Mesenteric fat pad (tissue), 1 donor: ENCODE results near the gene LY6G6F. TPM values are rescaled to one million over a fixed set of nuclear protein-coding genes. Genes with fewer than 3 reads are reported as not detected.

Experiments
- DNase-seq: peaks from one replicate; pipeline ENCODE4 v3.0.0-alpha.2; 2020; ENCODE audit warnings: low spot score
- microRNA-seq: library from miRNA; unstranded; fragments of <30 nt; microRNA quantifications from one replicate; pipeline ENCODE4 v1.2.0, GENCODE V29; 2020; ENCODE audit warnings: borderline number of aligned reads
- total RNA-seq: library from RNA; stranded (reverse); fragmentation: NEBNext Ultra II Directional; extraction: Animal tissue kit (Norgen Biotek cat#: 25700); gene quantifications from one replicate; pipeline ENCODE4 v1.2.1, GENCODE V29; 2021
- donor health status: DM: yes; HTN: yes; CAD: no.

Gene LY6G6F
- total RNA-seq, 1 donor from 2014 or later, result not detected

DNA sequence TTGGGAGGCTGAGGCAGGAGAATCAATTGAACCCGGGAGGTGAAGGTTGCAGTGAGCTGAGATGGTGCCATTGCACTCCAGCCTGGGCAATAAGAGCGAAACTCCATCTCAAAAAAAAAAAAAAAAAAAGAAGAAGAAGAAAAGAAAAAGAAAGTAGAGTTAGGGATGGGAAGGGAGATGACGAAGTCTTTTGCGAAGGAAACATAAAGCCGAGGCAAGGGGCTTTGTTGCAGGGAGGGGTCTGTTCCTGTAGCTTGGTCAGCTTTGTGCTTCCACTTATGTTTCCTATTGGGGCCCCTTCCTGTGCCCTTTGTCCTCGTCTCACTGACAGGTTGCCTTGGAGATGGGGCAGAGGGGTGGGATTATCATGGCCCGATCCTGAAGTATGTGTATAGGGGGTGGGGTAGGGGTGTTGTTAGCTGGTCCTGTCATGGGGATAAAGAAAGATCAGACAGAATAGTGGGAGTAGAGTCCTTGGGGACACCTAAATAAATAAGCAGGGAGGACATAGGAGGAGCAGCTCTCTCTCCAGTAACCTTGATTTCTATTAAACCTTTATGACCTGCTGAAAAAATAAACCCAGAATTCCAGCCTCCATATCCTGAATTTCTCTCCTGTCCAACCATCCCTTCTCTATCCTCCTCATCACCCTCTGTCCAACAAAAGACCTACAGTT lies 30.8 kb downstream of the LY6G6F start:
- DNase-seq, result no peak

DNA sequence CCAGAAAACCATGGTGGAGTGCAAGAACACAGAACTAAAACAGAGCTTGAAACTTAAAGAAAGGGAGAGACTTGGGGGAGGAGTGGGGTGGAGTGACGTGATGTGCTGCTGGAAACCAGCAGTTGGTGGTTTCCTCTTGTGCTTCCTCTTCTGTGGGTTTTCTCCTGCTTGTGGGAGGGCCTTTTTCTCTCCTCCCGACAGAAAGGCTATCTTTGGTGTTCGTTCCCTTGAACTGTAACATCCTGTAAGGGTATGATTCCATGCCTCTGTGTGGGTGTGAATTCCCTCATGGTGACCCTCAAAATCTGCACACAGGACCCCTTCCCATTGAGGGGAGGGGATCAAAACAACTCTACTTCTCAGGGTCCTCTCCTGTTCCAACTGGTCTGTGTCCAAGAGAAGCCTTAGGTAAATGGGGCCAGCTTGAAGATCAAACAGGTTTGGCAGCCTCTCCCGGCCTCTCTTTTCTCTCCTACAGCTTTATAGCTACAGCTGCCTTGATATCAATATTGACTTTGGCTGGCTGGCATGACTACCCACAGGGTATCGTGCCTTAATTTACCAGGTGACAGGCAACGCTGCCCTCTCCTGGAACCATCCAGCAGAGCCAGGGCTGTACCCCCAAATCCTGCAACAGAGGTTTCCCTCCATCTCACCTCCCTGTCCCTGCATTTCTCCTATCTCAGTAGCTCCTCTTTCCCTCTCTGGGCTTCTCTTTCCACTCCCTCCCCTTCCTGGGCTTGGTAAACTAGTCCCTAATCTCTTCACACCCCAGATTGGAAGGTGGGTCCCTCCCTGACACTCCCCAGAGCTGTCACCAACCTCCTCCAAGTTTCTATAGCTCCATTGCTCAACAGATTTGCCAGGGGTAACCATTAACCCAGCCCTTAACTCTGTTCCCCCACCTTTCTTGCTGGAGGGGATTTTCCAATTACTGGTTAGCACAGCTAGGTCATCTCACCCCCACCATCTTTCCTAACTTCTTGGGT lies 31.6 kb downstream of the LY6G6F start:
- no peak for DNase-seq

DNA sequence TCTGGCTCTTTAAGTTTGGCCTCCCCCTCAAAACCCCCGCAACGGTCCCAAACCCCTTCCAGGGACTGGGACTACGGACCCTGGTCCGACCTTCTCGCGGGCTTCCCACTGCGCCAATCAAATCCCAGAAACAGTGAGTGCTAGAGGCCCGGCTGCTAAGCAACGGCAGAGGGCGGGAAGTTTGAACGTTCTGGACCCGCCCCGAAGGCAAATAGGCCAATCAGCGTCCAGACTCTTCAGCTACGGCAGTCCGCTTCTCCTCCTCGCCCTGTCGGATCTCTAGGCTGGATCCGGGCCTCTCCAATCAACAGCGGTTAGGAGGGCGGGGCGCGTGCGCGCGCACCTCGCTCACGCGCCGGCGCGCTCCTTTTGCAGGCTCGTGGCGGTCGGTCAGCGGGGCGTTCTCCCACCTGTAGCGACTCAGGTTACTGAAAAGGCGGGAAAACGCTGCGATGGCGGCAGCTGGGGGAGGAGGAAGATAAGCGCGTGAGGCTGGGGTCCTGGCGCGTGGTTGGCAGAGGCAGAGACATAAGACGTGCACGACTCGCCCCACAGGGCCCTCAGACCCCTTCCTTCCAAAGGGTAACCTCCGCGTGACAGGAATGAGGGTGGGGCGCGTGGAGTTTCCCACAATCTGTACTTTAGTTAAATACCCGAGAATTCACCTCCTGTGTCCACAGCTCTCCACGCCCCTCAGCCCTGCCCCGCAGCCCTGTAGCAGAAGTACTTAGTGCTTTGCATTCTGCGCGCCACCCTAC lies 33.2 kb downstream of the LY6G6F start, which contains the start of gene MSH5:
MSH5 (plus strand) TSS at position 367 of the 758 bp plus-strand sequence. CDS start 462 bp downstream, outside the sequence.
- peak; percentile 98 for DNase-seq

GRCh38 chr6:31740397-31741223 lies 33.9 kb downstream of the LY6G6F start:
- no peak for DNase-seq

GRCh38 chr6:31741815-31742214 lies 35.1 kb downstream of the LY6G6F start:
- DNase-seq, result no peak

GRCh38 chr6:31742894-31743293 lies 36.2 kb downstream of the LY6G6F start:
- no peak for DNase-seq

DNA sequence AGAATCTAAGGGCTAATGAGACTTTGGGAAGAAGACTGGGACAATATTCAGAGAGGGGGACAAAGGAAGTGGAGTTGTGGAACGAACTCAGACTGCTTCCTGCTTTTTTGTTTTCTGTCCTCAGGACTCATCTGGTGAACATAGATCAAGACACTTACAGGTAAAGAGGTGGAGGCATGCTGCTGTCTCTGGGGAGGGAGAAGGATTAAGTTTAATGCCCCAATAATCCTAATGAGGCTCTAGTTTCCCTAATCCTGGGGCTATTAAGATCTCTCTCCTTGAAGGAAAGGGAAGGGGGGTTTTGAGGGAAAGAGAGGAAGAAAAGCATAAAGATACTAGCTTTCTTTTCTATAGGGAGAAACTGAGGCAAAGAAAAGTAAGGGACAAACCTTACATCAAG lies 37.8 kb downstream of the LY6G6F start:
- DNase-seq, result no peak

DNA sequence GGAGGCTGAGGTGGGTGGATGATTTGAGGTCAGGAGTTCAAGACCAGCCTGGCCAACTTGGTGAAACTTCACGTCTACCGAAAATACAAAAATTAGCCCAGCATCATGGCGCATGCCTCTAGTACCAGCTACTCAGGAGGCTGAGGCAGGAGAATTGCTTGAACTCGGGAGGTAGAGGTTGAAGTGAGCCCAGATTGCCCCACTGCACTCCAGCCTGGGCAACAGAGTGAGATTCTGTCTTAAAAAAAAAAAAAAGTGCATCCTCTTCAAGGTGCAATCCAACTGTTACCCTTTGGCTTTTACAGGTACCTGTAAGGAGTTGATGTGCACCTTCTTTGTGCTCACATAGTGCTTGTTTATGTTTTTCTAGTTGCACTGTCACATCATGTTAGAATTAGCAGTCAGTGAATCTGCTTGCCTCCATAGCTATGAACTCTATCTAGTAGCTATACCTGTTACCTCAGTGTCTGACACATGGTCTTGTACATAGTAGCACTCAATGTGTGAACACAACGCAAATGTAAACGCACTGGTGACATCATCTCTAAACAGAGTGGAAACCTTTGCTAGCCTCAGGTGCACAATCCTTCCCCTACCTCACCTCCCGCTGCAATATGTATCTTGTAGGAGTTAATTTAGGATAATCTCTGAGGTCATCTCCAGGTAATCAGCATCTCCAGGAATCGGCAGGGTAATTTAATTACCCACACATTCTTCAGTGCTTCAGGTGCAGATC lies 42.8 kb downstream of the LY6G6F start:
- no peak for DNase-seq

DNA sequence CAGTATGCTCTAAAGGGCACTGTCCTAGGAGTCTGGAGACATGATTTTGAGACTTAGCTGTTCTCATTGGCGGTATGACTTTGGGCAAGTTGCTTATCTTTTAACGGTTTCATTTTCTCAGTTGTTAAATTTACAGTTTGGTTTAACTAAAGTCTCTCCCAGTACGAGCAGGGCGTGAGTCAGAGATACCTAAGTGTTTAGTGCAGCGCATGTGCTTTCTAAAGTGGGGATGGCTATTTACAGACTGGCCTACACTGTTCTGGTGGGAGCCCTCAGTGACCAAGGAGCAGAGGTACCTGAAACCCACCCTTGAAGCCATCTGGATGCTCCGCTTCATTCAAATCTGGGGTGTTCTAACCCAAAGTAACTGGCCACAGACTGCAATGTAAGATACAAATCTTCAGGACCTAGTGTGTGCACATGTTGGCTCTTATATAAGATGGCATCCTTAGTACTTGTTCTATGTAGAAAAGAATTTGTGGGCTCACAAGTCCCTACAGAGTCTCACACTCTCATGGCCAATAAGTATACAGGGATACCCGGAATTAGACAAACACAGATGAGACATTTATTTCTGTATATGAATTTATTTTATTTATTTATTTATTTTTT lies 43.9 kb downstream of the LY6G6F start:
- DNase-seq, result no peak

DNA sequence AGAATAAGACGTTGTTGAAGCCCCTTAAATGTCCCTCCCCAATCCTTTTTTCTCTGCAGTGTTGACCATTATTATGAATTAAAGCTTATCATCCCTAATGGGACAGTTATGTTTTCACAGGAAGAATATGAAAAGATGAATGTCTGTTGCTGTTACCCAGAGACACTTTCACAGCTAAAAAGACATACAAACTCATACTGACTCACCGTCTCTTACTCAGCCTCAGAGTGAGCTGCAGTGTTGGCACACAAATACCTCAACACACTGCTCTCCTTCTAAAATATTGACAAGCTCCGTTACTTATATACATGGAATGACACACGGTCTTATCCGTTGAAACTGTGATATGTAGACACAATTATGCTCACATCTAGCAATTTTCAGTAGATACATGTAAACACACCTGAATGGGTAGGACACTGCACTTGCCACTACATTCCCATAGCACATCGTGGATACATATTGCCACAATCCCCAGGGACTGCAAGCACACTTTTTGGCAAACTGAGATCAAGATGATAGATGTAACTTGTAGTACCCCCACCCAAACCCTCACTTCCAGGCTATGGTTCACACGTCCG lies 46.2 kb downstream of the LY6G6F start:
- no peak for DNase-seq

DNA sequence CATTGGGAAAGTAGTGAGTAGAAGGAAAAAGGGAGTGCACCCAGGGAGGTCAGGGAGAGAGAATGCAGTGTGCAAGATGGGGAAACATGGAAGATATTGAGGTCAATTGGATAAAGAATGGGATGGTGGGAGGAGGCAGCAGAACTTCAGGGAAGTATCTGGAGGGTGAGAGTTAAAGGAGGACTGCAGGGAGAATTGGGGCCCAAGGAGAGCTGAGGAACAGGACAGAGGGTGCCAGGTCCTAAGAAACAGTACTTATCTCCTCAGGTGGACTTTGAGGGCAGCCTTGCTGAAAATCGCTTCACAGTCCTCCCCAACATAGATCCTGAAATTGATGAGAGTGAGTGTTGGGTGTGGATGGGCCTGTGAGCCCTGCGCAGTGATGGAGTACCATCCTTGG lies 51.6 kb downstream of the LY6G6F start:
- no peak for DNase-seq

Small RNA genes within 50 kb of the gene (microRNA-seq; reads per million reads assigned to microRNA genes)
- gene MIR4646, result not detected

Other genes starting within 250 kb of the LY6G6F start
- gene MICB, start 208.7 kb upstream of the LY6G6F start, total RNA-seq, result 4.5 TPM
- gene MCCD1, start 177.9 kb upstream of the LY6G6F start, total RNA-seq, result not detected
- 268 TPM for gene DDX39B, start 164.9 kb upstream of the LY6G6F start, total RNA-seq
- 1.1 TPM for gene ATP6V1G2, start 160.3 kb upstream of the LY6G6F start, total RNA-seq
- gene NFKBIL1, start 159.3 kb upstream of the LY6G6F start, total RNA-seq, result 11.4 TPM
- not detected for gene LTA, start 134.6 kb upstream of the LY6G6F start, total RNA-seq
- gene TNF, start 131.3 kb upstream of the LY6G6F start, total RNA-seq, result 1.2 TPM
- 1.4 TPM for gene LTB, start 124.4 kb upstream of the LY6G6F start, total RNA-seq
- gene LST1, start 120.6 kb upstream of the LY6G6F start, total RNA-seq, result 23.8 TPM
- gene NCR3, start 113.9 kb upstream of the LY6G6F start, total RNA-seq, result not detected
- 60.1 TPM for gene AIF1, start 91.6 kb upstream of the LY6G6F start, total RNA-seq
- gene PRRC2A, start 86.2 kb upstream of the LY6G6F start, total RNA-seq, result 162 TPM
- gene BAG6, start 54.2 kb upstream of the LY6G6F start, total RNA-seq, result 229 TPM
- 3.3 TPM for gene APOM, start 51.0 kb upstream of the LY6G6F start, total RNA-seq
- 21.6 TPM for gene C6orf47, start 46.1 kb upstream of the LY6G6F start, total RNA-seq
- 10.5 TPM for gene GPANK1, start 41.9 kb upstream of the LY6G6F start, total RNA-seq
- 125 TPM for gene CSNK2B, start 40.8 kb upstream of the LY6G6F start, total RNA-seq
- gene LY6G5B, start 36.9 kb upstream of the LY6G6F start, total RNA-seq, result 15.5 TPM
- gene LY6G5C, start 25.8 kb upstream of the LY6G6F start, total RNA-seq, result 1.9 TPM
- gene ABHD16A, start 3.5 kb upstream of the LY6G6F start, total RNA-seq, result 38.8 TPM
- gene LY6G6D, start 8.5 kb downstream of the LY6G6F start, total RNA-seq, result not detected
- not detected for gene LY6G6C, start 14.9 kb downstream of the LY6G6F start, total RNA-seq
- not detected for gene MPIG6B, start 16.5 kb downstream of the LY6G6F start, total RNA-seq
- 123 TPM for gene DDAH2, start 22.4 kb downstream of the LY6G6F start, total RNA-seq
- gene CLIC1, start 29.7 kb downstream of the LY6G6F start, total RNA-seq, result 408 TPM
- gene MSH5, start 33.1 kb downstream of the LY6G6F start, total RNA-seq, result 14.8 TPM
- gene SAPCD1, start 55.8 kb downstream of the LY6G6F start, total RNA-seq, result 2.0 TPM
- gene VWA7, start 70.5 kb downstream of the LY6G6F start, total RNA-seq, result 0.77 TPM
- 62.6 TPM for gene VARS1, start 88.9 kb downstream of the LY6G6F start, total RNA-seq
- gene LSM2, start 100.1 kb downstream of the LY6G6F start, total RNA-seq, result 25.7 TPM
- 0.84 TPM for gene HSPA1L, start 108.4 kb downstream of the LY6G6F start, total RNA-seq
- gene HSPA1A, start 108.7 kb downstream of the LY6G6F start, total RNA-seq, result 139 TPM
- 111 TPM for gene HSPA1B, start 120.9 kb downstream of the LY6G6F start, total RNA-seq
- gene NEU1, start 156.0 kb downstream of the LY6G6F start, total RNA-seq, result 40.7 TPM
- 0.51 TPM for gene SLC44A4, start 172.1 kb downstream of the LY6G6F start, total RNA-seq
- 28.4 TPM for gene EHMT2, start 190.8 kb downstream of the LY6G6F start, total RNA-seq
- gene ZBTB12, start 195.2 kb downstream of the LY6G6F start, total RNA-seq, result 2.9 TPM
- 60.8 TPM for gene C2, start 220.9 kb downstream of the LY6G6F start, total RNA-seq
- gene CFB, start 239.2 kb downstream of the LY6G6F start, total RNA-seq, result 38.0 TPM